Urothelium cell line (cell line): ENCODE results near the gene AKAP6.

Experiments
- DNase-seq: peaks from one replicate; pipeline ENCODE4 v3.0.0; 2011; ENCODE audit warnings: low spot score, mixed read lengths
- FAIRE-seq: peaks from 2 replicates; lab custom pipeline; 2011; peaks lifted over from hg19 to GRCh38; lab: Jason Lieb, UNC

AKAP6 gene

GRCh38 chr14:32696325-32697091 is 367.4 kb downstream of the AKAP6 start:
- FAIRE-seq (no peak), DNase-seq (no peak)

DNA sequence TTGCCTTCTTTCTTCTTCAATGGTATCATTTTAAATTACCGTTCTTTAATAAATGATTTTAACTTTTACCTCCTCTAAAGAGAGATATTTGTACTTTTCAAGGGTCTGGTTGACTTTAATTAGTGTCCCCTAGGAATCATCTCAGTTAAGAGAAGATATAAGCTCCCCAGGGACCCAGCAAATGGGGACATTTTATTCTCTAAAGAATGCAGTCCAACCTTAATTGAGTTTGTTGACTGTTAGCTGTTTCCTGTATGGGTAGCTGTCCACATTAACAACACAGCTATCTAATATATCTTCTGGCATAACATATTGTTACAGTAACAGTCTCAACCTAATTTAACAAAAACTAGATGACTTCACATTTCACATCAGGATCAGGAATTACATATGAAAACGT is 368.0 kb downstream of the AKAP6 start:
- DNase-seq (no peak), FAIRE-seq (no peak)

- no peak for FAIRE-seq
Observed at GRCh38 chr14:32697704-32698103, 368.6 kb downstream of the AKAP6 start.

DNA sequence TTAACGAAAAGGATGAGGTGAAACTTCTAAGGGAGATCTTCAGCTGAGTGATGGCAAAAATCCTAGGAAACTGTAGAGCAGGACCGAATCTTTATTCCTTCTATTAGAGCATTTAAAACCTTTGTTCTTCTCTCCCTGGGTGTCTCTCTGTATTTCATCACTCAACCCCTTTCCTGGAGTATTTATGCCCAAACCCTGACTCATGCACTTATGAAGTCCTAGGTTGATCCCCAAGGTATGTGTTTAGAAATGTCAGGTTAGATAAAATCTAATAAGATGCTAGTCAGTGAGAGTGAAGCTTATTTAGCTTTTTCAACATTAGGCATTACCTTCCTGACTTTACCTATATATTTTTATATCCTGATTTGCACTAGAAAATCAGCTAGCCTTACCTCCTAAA is 369.7 kb downstream of the AKAP6 start:
- DNase-seq (no peak), FAIRE-seq (no peak)

More at GRCh38 chr14:32697704-32698103, 368.6 kb downstream of the AKAP6 start:
- DNase-seq, result no peak

DNA sequence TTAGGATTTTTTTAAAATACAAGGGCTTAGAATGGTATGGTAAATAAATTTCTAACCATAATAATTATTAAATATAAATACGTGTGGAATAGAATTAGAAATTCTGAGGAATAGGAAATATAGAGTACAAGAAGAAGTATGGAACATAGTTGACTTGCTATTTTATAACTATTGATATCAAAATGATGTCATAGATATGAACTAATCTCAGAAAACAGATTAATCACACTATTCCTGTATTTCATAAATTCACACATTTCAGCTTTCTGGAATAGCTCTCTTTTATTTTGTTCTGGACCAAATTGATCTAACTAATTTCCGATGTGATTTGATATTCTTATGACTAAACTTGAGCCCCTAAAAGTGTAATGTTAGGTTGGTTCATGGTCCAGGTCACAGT is 372.4 kb downstream of the AKAP6 start:
- FAIRE-seq, result no peak
- DNase-seq, result no peak

DNA sequence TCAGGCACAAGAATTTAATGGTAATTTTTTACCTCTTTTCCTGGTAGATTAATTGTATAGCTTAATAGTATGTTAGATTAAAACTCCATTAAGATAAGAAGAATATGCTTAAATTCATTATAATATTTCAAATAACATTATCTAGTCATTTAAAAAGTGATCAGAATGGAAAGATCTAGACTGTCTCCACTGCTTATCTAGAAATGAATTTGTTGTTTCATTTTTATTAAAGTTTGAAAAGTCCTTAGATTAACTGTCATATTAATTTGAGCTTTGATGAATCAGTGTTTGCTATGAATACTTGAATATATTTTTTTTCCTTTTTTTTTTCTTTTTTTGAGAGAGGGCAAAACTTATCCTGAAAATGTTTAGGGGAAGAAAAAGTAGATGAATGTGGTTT is 373.0 kb downstream of the AKAP6 start:
- DNase-seq, result no peak
- no peak for FAIRE-seq

GRCh38 chr14:32702562-32702961 is 373.5 kb downstream of the AKAP6 start:
- DNase-seq (peak; percentile 13), FAIRE-seq (no peak)

GRCh38 chr14:32703183-32703621 is 374.1 kb downstream of the AKAP6 start:
- FAIRE-seq, result no peak

DNA sequence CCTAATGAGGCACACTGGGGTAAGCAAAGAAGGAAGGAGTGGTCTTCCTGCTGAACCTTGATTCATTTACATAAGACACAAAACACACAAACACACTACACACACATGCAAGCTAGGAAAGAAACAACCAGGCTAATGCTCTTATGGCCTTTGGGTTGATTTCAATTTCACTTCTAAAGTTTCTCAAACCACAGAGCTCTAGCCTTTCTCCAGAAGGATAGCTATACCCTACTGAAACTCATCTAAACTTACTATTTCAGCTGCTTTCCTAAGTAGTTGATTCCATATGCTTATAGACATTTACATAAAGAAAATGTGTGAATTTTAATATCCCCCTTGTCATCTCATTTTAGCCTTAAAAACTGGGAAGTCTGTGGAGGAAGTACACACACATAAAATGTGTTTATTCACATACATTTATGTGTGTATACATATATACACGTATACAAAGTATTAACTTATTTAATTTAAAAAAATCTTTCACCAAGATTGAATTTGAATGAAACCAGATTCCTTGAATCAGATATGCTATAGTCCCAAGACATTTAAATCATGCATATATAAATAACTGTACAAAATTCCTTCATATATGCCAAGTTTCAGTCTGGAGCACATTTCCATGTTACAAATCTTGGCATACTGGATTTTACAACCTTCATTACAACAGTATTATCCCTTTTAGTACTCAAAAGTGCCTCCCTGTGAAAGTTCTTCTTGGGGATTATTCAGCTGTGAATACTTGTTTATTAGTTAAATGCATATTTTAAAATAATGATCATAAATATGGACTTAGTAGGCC is 377.8 kb downstream of the AKAP6 start:
- no peak for FAIRE-seq
- DNase-seq, result no peak

More at GRCh38 chr14:32703183-32703621, 374.1 kb downstream of the AKAP6 start:
- no peak for DNase-seq

DNA sequence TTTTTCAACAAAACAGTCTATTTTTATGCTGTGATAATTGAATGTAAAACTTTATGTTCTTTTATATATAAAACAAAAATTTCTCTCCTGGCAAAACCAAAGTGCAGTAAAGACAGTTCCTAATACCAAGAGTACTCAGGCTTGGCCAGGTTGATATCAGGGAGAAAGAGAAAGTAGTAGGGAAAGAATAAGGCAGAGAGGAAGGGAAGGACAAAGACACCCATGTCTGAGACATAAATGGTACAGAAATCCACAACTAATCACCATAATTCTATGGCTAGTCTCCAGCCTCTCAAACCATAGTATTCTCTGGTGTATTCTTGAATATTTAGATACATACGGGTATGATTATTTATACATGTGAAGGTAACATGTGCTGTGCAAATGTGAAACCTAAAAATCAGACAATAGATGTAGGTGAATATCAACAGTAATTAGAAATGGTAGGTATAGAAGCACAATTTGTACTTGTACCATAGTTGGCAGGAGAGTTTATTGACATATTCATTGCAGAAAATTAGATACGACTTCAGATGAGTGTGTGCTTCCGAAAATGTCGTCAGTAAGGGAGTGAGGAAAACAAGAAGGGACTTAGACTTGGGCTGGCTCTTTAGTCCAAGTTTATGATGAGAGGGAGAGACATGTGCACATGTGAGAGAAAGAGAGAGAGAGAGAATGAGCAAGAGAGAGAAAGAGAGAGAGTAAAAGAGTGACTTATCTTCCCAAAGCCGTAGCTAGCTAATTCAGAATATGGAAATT is 378.8 kb downstream of the AKAP6 start:
- no peak for FAIRE-seq
- no peak for DNase-seq

DNA sequence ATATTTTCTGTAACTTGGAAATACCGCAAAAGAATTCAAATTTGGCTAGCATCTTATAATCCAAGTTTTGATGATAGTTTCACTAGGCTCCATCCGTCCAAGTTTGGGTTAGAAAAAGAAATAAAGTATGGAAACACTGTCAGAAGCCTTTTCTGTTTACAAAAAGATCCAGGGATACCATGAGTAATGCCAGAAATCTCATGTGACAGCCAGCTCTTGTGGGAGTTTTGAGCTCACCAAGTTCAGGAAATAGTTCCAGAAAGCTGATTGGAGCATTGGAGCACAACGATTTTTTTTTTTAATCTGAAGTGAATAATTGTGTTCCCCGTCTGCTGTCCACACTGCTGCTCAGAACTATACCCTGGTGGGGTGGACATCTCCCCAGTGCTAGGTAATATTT is 379.9 kb downstream of the AKAP6 start:
- DNase-seq (peak; percentile 15), FAIRE-seq (no peak)

GRCh38 chr14:32710231-32710671 is 381.2 kb downstream of the AKAP6 start:
- DNase-seq, result no peak
- FAIRE-seq, result no peak

GRCh38 chr14:32710731-32711680 is 381.9 kb downstream of the AKAP6 start:
- DNase-seq (peak; percentile 41), FAIRE-seq (no peak)

DNA sequence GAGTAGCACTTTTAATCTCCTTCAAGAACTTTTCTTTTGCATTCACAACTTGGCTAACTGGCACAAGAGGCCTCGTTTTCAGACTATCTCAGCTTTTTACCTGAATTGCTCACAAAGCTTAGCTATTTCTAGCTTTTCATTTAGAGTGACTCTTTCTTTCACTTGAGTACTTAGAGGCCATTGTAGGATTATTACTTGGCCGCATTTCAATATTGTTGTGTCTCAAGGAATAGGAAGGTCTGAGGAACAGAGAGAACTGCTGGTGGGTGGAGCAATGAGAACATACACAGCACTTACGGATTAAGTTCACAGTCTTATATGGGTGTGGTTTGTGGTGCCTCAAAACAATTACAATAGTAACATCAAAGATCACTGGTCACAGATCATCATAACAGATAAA is 384.8 kb downstream of the AKAP6 start:
- FAIRE-seq (no peak), DNase-seq (no peak)

- DNase-seq (no peak), FAIRE-seq (no peak)
Observed at GRCh38 chr14:32719601-32720000, 390.5 kb downstream of the AKAP6 start.

DNA sequence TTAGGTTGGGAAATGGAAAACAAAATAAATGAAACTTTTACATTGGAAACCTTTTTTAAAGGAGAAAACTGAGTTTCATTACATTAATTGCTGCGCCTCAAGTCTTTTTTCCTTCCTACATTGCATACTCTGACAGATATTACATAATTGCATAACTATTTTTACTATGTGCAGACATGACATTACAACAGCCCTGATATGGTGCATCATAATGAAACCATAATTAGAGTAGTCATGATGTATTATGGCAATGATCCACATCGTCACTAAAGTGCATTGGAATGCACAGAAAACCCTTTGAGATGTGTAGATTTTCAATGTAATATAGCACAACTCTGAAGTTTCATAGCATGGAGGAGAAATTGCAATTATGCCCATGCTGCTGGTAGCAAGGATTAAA is 391.8 kb downstream of the AKAP6 start:
- no peak for DNase-seq
- FAIRE-seq, result no peak

GRCh38 chr14:32722631-32723183 is 393.6 kb downstream of the AKAP6 start:
- FAIRE-seq, result no peak

DNA sequence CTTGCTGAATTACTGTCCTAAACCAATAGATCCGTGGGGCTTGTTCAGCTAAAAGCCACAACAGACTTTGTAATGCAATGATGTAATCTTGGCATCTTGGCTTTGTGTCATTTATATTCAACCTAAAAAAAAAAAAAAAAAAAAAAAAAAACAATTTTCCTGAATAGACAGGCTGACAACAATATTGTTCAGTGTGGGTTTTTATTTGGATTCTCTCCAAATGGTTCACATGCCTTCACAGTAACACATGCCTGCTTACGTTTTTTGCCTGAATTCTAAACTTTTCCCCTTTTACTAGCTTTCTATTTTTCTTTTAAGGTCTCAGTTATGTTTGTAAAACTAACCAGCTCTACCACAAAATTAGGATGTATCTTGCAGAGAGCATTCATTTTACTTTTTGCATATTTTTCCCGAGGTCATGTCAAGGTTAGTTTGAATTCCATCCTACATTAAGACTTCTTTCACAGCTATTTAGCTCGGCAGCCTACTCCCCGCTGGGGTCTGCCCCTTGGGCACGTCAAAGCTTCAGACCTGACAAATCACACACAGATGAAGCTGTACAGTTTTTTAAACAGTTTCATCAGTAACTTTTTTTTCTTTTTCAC is 395.9 kb downstream of the AKAP6 start:
- peak; percentile 55 for DNase-seq
- FAIRE-seq, result no peak

More at GRCh38 chr14:32722631-32723183, 393.6 kb downstream of the AKAP6 start:
- no peak for DNase-seq

- DNase-seq (no peak), FAIRE-seq (no peak)
Observed at GRCh38 chr14:32726516-32726915, 397.4 kb downstream of the AKAP6 start.
